A549 (cell line): ENCODE data around the gene IGFL4. TPM values are rescaled to one million over a fixed set of nuclear protein-coding genes. Genes with fewer than 3 reads are reported as not detected.

Experiments used
- ATAC-seq, 2 experiments: fragments of 200-7000 bp in 1 of 2; fragments of >200 bp in 1 of 2; cut with Nextera tagmentation in 1 of 2; cut with Tn5 transposase in 1 of 2; 3 replicates each; pipeline versions ENCODE4 v1.8.0 to v1.9.1; 2018 to 2020; ENCODE audit warnings: mild to moderate bottlenecking in 1 of 2, moderate library complexity in 1 of 2
- CTCF ChIA-PET: fragments of 300-600 bp; sonication (Branson Sonifier 250); formaldehyde crosslinking; extraction: SDS; loops from one replicate; lab custom pipeline; 2021; ENCODE audit warnings: antibody characterized with exemption, inconsistent platforms; lab: Yijun Ruan, JAX
- POLR2A ChIA-PET: fragments of 350-600 bp; formaldehyde crosslinking; extraction: SDS; loops from one replicate; lab custom pipeline; 2021; ENCODE audit warnings: antibody characterized with exemption, inconsistent platforms; lab: Yijun Ruan, JAX
- DNase-seq, 2 experiments: peaks; one replicate each; pipeline versions ENCODE4 v3.0.0 to v3.0.0-alpha.2; 2011 to 2016; ENCODE audit warnings: low read depth in 1 of 2, low spot score in 1 of 2
- FAIRE-seq: peaks from 2 replicates; lab custom pipeline; 2011; peaks lifted over from hg19 to GRCh38; lab: Jason Lieb, UNC
- H3K27ac ChIP-seq, 2 experiments: fragments of >200 bp; sonication (Bioruptor Twin); formaldehyde crosslinking; 3 replicates each; pipeline ENCODE4 v1.5.1; 2016 to 2017
- H3K4me1 ChIP-seq: fragments of >200 bp; sonication (Bioruptor Twin); formaldehyde crosslinking; 3 replicates; pipeline ENCODE4 v1.6.1; 2016
- H3K4me2 ChIP-seq: fragments of >200 bp; sonication (Bioruptor Twin); formaldehyde crosslinking; 3 replicates; pipeline ENCODE4 v1.6.1; 2016
- H3K4me3 ChIP-seq: fragments of >200 bp; sonication (Bioruptor Twin); formaldehyde crosslinking; 3 replicates; pipeline ENCODE4 v1.5.1; 2016
- H3K9me3 ChIP-seq: fragments of >200 bp; sonication (Bioruptor Twin); formaldehyde crosslinking; 3 replicates; pipeline ENCODE4 v1.6.1; 2016
- ATOH8 ChIP-seq: fragments of 250-450 bp; sonication (Bioruptor Pico); IDR thresholded peaks from 2 replicates; pipeline ENCODE4 v1.5.0; 2020; ENCODE audit warnings: low read depth, mild to moderate bottlenecking, moderate library complexity
- CEBPB ChIP-seq, 2 experiments: fragments of >200 bp in 1 of 2; sonication (Bioruptor Twin) in 1 of 2; formaldehyde crosslinking in 1 of 2; IDR thresholded peaks; 2 replicates each; pipeline ENCODE4 v1.6.1; 2012 to 2016
- CHD4 ChIP-seq: fragments of 200-600 bp; sonication (generic); IDR thresholded peaks from 2 replicates; pipeline ENCODE4 v1.6.1; 2016; ENCODE audit warnings: antibody characterized with exemption, mild to moderate bottlenecking, borderline replicate concordance
- E2F6 ChIP-seq: IDR thresholded peaks from 2 replicates; pipeline ENCODE4 v1.6.1; 2012; ENCODE audit warnings: low read depth, borderline replicate concordance
- EHF ChIP-seq: fragments of 250-450 bp; sonication (Bioruptor Pico); IDR thresholded peaks from 2 replicates; pipeline ENCODE4 v1.5.0; 2020; ENCODE audit warnings: mild to moderate bottlenecking
- EHMT2 ChIP-seq: fragments of 200-600 bp; sonication (generic); IDR thresholded peaks from 2 replicates; pipeline ENCODE4 v1.6.1; 2016; ENCODE audit warnings: antibody characterized with exemption, low read depth, mild to moderate bottlenecking, moderate library complexity
- EP300 ChIP-seq, 2 experiments: fragments of >200 bp; sonication (Bioruptor Twin); formaldehyde crosslinking; IDR thresholded peaks; 2 replicates in 1 of 2; 3 replicates in 1 of 2; pipeline ENCODE4 v1.6.1; 2016 to 2017
- ESRRA ChIP-seq: fragments of 150-350 bp; IDR thresholded peaks from 2 replicates; pipeline ENCODE4 v1.6.1; 2014; ENCODE audit warnings: mild to moderate bottlenecking, low read length, borderline replicate concordance
- FOSB ChIP-seq: fragments of 250-450 bp; sonication (Bioruptor Pico); IDR thresholded peaks from 2 replicates; pipeline ENCODE4 v1.5.0; 2020; ENCODE audit warnings: mild to moderate bottlenecking, moderate library complexity
- FOSL2 ChIP-seq, 2 experiments: fragments of 450-650 bp in 1 of 2; fragments of >200 bp in 1 of 2; sonication (Bioruptor Twin) in 1 of 2; formaldehyde crosslinking; IDR thresholded peaks; 2 replicates each; pipeline versions ENCODE4 v1.5.0 to v1.6.1; 2016 to 2020; ENCODE audit warnings: mild to moderate bottlenecking in 1 of 2, moderate library complexity in 1 of 2
- GATA3 ChIP-seq: IDR thresholded peaks from 2 replicates; pipeline ENCODE4 v1.6.1; 2012; ENCODE audit warnings: borderline replicate concordance
- HMGXB4 ChIP-seq: fragments of 250-450 bp; sonication (Bioruptor Pico); IDR thresholded peaks from 2 replicates; pipeline ENCODE4 v1.5.0; 2021; ENCODE audit warnings: mild to moderate bottlenecking, moderate library complexity, borderline replicate concordance
- HOXA7 ChIP-seq: fragments of 250-450 bp; sonication (Bioruptor Pico); IDR thresholded peaks from 2 replicates; pipeline ENCODE4 v1.5.0; 2020; ENCODE audit warnings: mild to moderate bottlenecking, moderate library complexity
- JUN ChIP-seq, 2 experiments: fragments of >200 bp; sonication (Bioruptor Twin); formaldehyde crosslinking; IDR thresholded peaks; 2 replicates in 1 of 2; 3 replicates in 1 of 2; pipeline ENCODE4 v1.6.1; 2016 to 2017
- KDM1A ChIP-seq: fragments of 200-600 bp; sonication (generic); IDR thresholded peaks from 2 replicates; pipeline ENCODE4 v1.6.1; 2016; ENCODE audit warnings: low read depth, mild to moderate bottlenecking
- MAFK ChIP-seq: fragments of 450-650 bp; IDR thresholded peaks from 2 replicates; pipeline ENCODE4 v1.6.1; 2014; ENCODE audit not compliant: partially characterized antibody
- NFE2L2 ChIP-seq: fragments of 150-350 bp; conservative IDR thresholded peaks from 2 replicates; pipeline ENCODE4 v1.6.1; 2014; ENCODE audit warnings: low read length
- NR3C1 ChIP-seq: fragments of >200 bp; sonication (Bioruptor Twin); formaldehyde crosslinking; IDR thresholded peaks from 3 replicates; pipeline ENCODE4 v1.6.1; 2017
- PBX3 ChIP-seq: IDR thresholded peaks from 2 replicates; pipeline ENCODE4 v1.6.1; 2012
- POLR2AphosphoS2 ChIP-seq: conservative IDR thresholded peaks from 2 replicates; pipeline ENCODE4 v1.6.1; 2012; ENCODE audit warnings: low read length, improper control_type of control experiment, inconsistent platforms
- RAD21 ChIP-seq, 2 experiments: fragments of >200 bp in 1 of 2; sonication (Bioruptor Twin) in 1 of 2; formaldehyde crosslinking in 1 of 2; IDR thresholded peaks in 1 of 2; conservative IDR thresholded peaks in 1 of 2; 2 replicates in 1 of 2; 3 replicates in 1 of 2; pipeline ENCODE4 v1.6.1; 2012 to 2018; ENCODE audit warnings: inconsistent platforms in 1 of 2
- RCOR1 ChIP-seq: fragments of 150-350 bp; IDR thresholded peaks from 2 replicates; pipeline ENCODE4 v1.6.1; 2014; ENCODE audit warnings: antibody characterized with exemption, low read length, low read depth
- REST ChIP-seq: fragments of 200-600 bp; sonication (generic); IDR thresholded peaks from 2 replicates; pipeline ENCODE4 v1.6.1; 2016; ENCODE audit warnings: antibody characterized with exemption, mild to moderate bottlenecking, moderate library complexity
- RFX5 ChIP-seq: fragments of 450-650 bp; IDR thresholded peaks from 2 replicates; pipeline ENCODE4 v1.7.1; 2014; ENCODE audit warnings: antibody characterized with exemption, mild to moderate bottlenecking, moderate library complexity
- RNF2 ChIP-seq: fragments of 200-600 bp; sonication (generic); IDR thresholded peaks from 2 replicates; pipeline ENCODE4 v1.6.1; 2016; ENCODE audit warnings: low read depth, mild to moderate bottlenecking, antibody characterized with exemption, moderate library complexity, borderline replicate concordance
- TP53 ChIP-seq: fragments of 250-450 bp; sonication (Bioruptor Pico); IDR thresholded peaks from 2 replicates; pipeline ENCODE4 v1.5.0; 2021; ENCODE audit warnings: mild to moderate bottlenecking, moderate library complexity
- ZC3H11A ChIP-seq: fragments of 450-650 bp; IDR thresholded peaks from 2 replicates; pipeline ENCODE4 v1.6.1; 2014; ENCODE audit warnings: antibody characterized with exemption, mild to moderate bottlenecking
- ZFP36 ChIP-seq: fragments of 450-650 bp; IDR thresholded peaks from 2 replicates; pipeline ENCODE4 v1.6.1; 2014; ENCODE audit warnings: borderline replicate concordance; ENCODE audit not compliant: partially characterized antibody
- ZSCAN20 ChIP-seq: fragments of 250-450 bp; sonication (Bioruptor Pico); IDR thresholded peaks from 2 replicates; pipeline ENCODE4 v1.8.0; 2022; ENCODE audit warnings: mild to moderate bottlenecking, moderate library complexity
- WGBS: methylation state at CpG from one replicate; pipeline ENCODE4 v1.1.6; 2017; ENCODE audit errors: missing lambda C conversion rate; 5-methylcytosine and 5-hydroxymethylcytosine counted together
- polyA plus RNA-seq, 4 experiments: library from polyadenylated mRNA; depleted of rRNA in 3 of 4; stranded (reverse); fragments of >200 nt; fragmentation: RNase III in 1 of 4; extraction: RNeasy Plus Mini Kit Qiagen cat#74134 plus additional on column Dnase treatment in 1 of 4; gene quantifications; 2 replicates in 3 of 4; 3 replicates in 1 of 4; pipeline ENCODE4 v1.2.3, GENCODE V29; 2011 to 2017

IGFL4 gene
- polyA plus RNA-seq, 2 of the 4 experiments (the other 2 are of a cell fraction), result 1.7 to 3.1 TPM

- TF ChIP-seq HMGXB4 (CRISPR knock-in tag) (no peak), ESRRA (no peak), KDM1A (no peak), RNF2 (no peak), MAFK (no peak), POLR2AphosphoS2 (no peak), FOSL2 (IDR thresholded peaks at IDR 0.05) (peak; percentile 94), FOSL2 (CRISPR knock-in tag; IDR thresholded peaks at IDR 0.05) (peak; percentile 71), HOXA7 (CRISPR knock-in tag) (no peak), RFX5 (no peak), RAD21 (conservative IDR thresholded peaks at IDR 0.05 in 1 of 2, IDR thresholded peaks at IDR 0.05 in 1 of 2) (peak in 1 of 2 experiments; percentile 33; a peak in 2 of 5 replicates), NR3C1 (no peak), EP300 (IDR thresholded peaks at IDR 0.05) (peak; percentile 89 to 90; a peak in 4 of 5 replicates), RCOR1 (no peak), ZC3H11A (no peak), EHMT2 (no peak), ZSCAN20 (no peak), EHF (no peak), JUN (IDR thresholded peaks at IDR 0.05) (peak; percentile 83 to 95; a peak in 4 of 5 replicates), ZFP36 (no peak)
These were observed 29.1 kb upstream of the IGFL4 start (continued) for GRCh38 chr19:46069806-46070341.

GRCh38 chr19:46068345-46069258 lies 27.8 kb upstream of the IGFL4 start:
- FAIRE-seq (peak; percentile 97), DNase-seq (peak; percentile 68 to 72), ATAC-seq (peak; percentile 71 to 73)
- CTCF ChIA-PET, result interaction anchor here (0.8 to 36.0 kb wide), 11 partner anchors 11 to 205 kb away, joined by 3 to 713 read pairs (median 4); partner anchors contain the start of gene IGFL4
- Histone ChIP-seq H3K27ac (peak overlapping the region; percentile 87 to 89), H3K4me1 (peaks cover 68% of the 10 kb centered on the region), H3K9me3 (no peaks in the 10 kb centered on the region), H3K4me3 (no peak overlapping the region), H3K4me2 (peak overlapping the region; percentile 64)
- WGBS, result 51% methylated on average over 12 of the region's 12 CpGs
- POLR2A ChIA-PET, result interaction anchor here (0.5 to 1.5 kb wide), 9 partner anchors 9 to 182 kb away, joined by 3 to 9 read pairs (median 5); partner anchors contain the start of genes CCDC61, IGFL4, IRF2BP1 and MYPOP
- peak; percentile 50 to 82; a peak in 3 of 4 replicates for TF ChIP-seq CEBPB (IDR thresholded peaks at IDR 0.05)
- no peak for TF ChIP-seq REST
- TF ChIP-seq EP300 (IDR thresholded peaks at IDR 0.05), result peak; percentile 89 to 96; a peak in 4 of 5 replicates
- TF ChIP-seq NFE2L2, result peak; percentile 22; the same call in 1 of the 2 replicates
- TF ChIP-seq FOSB (CRISPR knock-in tag), result no peak
- no peak for TF ChIP-seq CHD4
- TF ChIP-seq TP53 (CRISPR knock-in tag), result no peak
- no peak for TF ChIP-seq E2F6
- TF ChIP-seq NR3C1, result no peak
- TF ChIP-seq ATOH8 (CRISPR knock-in tag), result no peak
- no peak for TF ChIP-seq EHF
- no peak for TF ChIP-seq ZC3H11A
- no peak for TF ChIP-seq PBX3
- peak; percentile 39; the same call in 1 of the 2 replicates for TF ChIP-seq GATA3
